Measurements from ENCODE around the gene S1PR2.
A peak's percentile ranks its signal among the peaks of the same experiment; 100 is the strongest.

Gene S1PR2

DNA sequence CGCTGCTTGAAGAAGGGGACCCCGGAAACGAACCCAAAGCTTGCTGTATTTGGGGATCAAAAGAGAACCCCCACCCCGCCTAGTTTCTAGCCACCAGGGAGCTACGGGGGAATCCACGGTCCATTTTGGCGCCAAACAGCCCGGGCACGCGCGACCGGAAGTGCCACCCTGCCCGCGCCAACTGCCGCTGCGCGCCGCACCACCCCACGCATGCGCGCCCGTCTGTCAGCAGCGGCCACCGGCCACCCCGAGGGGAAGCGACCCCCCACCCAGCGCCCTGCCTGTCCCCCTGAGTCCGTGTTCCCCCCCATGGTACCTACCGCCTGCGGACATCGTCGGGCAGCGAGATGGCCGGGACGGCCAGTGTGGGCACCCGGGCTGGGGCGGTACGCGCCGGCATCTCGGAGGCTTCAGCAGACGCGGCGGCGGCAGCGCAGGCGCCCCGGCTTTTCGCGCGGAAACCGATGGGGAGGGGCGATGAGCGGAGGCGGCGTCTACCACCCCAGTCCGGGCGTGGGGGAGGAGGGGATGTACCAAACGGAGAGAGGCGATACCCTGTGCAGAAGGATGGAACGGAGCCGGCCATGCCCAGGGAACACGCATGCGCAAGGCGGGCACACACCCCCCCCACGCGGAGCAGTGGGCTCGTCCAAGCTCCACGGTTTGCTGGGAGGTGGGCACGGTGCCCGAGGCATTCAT is 36.5 kb downstream of the S1PR2 start, which contains the start of gene DNMT1:
Gene DNMT1, minus strand, starts transcription at position 454 of the 699 bp plus-strand sequence. Its CDS starts 54 bp downstream, at position 400.
- Histone ChIP-seq H3K4me1 (ENCODE audit: control insufficient read depth, insufficient read depth, low read length) (peaks cover 25% of the 10 kb centered on the region), H3K4me2 (ENCODE audit: low read length) (peak within 1 kb of the TSS; percentile 81), H3K9ac (ENCODE audit: low read depth, low read length) (peak within 1 kb of the TSS; percentile 87), H3K36me3 (ENCODE audit: insufficient read depth, low read length) (peaks cover 5% of the 10 kb centered on the region), H3K4me3 (ENCODE audit: low read length) (peak within 1 kb of the TSS; percentile 92), H3K9me3 (replicated peaks; ENCODE audit: low read length) (no peaks in the 10 kb centered on the region), H3K27me3 (ENCODE audit: control insufficient read depth, insufficient read depth, low read length) (no peaks in the 10 kb centered on the region)

DNA sequence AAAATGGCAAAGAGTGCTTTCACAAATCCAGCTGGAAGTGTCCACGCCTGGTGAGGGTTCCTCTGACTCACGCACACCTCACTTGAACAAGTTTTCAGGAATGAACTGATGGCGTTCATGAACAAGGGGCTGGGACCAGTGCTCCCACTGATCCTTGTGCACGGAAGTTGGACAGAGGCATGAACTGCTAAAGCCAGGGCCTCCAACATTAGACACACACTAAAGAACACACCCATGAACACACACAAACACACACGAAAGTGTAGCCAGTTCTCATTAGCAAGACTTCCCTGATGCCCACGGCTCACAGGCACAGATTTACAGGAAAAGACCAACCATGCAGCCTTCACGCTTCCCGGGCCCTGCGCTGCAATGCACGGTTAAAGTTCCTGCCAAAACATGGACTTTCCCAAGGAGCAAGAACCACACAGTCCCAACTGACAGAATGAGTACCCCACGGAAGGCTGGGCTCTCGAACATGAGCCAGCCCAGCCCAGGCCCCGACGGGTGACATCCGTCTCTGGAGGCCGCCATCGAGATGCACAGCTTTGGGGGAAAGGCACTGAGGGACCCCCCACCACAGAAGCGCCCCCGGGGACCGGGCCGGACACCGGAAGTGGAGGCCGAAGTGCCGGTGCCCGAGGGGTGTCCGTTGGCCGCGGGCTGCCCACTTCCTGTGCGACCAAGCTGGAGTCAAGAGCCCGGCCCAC is 37.2 kb downstream of the S1PR2 start:
- Histone ChIP-seq H3K4me2 (ENCODE audit: low read length) (peak overlapping the region; percentile 81), H3K4me1 (ENCODE audit: control insufficient read depth, insufficient read depth, low read length) (peaks cover 25% of the 10 kb centered on the region), H3K36me3 (ENCODE audit: insufficient read depth, low read length) (peaks cover 5% of the 10 kb centered on the region), H3K27me3 (ENCODE audit: control insufficient read depth, insufficient read depth, low read length) (no peaks in the 10 kb centered on the region), H3K4me3 (ENCODE audit: low read length) (peak overlapping the region; percentile 92), H3K9me3 (replicated peaks; ENCODE audit: low read length) (no peaks in the 10 kb centered on the region), H3K9ac (ENCODE audit: low read depth, low read length) (peak overlapping the region; percentile 87)

DNA sequence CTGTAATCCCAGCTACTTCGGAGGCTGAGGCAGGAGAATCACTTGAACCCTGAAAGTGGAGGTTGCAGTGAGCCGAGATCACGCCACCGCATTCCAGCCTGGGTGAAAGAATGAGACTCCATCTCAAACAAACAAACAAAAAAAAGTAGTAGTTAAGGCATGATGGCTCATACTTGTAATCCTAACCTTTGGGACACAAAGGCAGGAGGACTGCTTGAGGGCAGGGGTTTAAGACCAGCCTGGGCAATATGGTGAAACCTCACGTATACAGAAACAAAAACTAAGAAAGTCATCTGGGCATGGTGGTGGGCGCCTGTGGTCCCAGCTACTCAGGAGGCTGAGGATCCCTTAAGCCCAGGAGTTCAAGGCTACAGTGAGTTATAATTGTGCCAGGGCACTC is 38.2 kb downstream of the S1PR2 start:
- peak overlapping the region; percentile 87 for H3K9ac ChIP-seq (ENCODE audit: low read depth, low read length)
- peaks cover 9% of the 10 kb centered on the region for H3K36me3 ChIP-seq (ENCODE audit: insufficient read depth, low read length)
- peaks cover 25% of the 10 kb centered on the region for H3K4me1 ChIP-seq (ENCODE audit: control insufficient read depth, insufficient read depth, low read length)
- H3K9me3 ChIP-seq (replicated peaks; ENCODE audit: low read length) = no peaks in the 10 kb centered on the region
- H3K4me2 ChIP-seq (ENCODE audit: low read length) = peak overlapping the region; percentile 81
- H3K4me3 ChIP-seq (ENCODE audit: low read length) = peak overlapping the region; percentile 92
- H3K27me3 ChIP-seq (ENCODE audit: control insufficient read depth, insufficient read depth, low read length) = no peaks in the 10 kb centered on the region

DNA sequence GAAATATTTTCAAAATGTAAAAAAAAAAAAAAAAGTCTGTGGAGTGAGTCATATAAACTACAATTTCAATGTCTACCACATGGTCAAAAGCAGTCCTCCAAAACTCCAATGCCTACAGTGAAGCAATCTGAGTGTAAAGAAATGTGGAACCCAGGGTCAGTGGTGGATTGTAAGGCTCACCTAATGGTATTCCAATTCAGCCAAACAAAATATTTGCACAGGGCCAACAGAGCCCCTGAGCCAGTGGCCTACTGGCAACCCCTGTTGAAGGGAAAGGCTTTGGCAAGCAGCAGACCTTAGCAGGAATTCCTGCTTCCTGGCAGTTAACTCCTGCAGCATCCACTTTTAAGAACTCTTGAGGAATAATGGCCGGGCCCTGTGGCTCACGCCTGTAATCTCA is 39.8 kb downstream of the S1PR2 start:
- Histone ChIP-seq H3K4me3 (ENCODE audit: low read length) (no peak overlapping the region), H3K4me2 (ENCODE audit: low read length) (peak overlapping the region; percentile 56), H3K4me1 (ENCODE audit: control insufficient read depth, insufficient read depth, low read length) (peaks cover 25% of the 10 kb centered on the region), H3K36me3 (ENCODE audit: insufficient read depth, low read length) (peaks cover 16% of the 10 kb centered on the region), H3K9ac (ENCODE audit: low read depth, low read length) (no peak overlapping the region), H3K27me3 (ENCODE audit: control insufficient read depth, insufficient read depth, low read length) (no peaks in the 10 kb centered on the region), H3K9me3 (replicated peaks; ENCODE audit: low read length) (no peaks in the 10 kb centered on the region)

DNA sequence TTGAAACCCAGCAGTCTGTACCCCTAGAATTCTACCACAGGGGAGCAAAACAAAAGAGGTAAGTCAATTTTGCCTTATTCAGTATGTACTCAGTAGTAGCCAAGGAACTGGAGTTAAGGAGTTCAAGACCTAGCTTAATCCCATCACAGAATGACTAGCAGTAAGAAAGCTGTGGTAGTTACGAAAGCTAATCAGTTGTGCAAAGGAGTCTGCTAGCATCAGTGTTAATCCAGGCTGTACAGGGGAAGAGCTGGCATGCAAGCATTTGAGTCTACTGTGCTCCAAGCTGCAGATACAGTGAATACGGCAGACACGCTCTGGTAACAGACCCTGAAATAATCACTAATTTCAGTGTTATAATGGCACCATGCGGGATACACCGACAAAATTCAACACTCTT is 41.1 kb downstream of the S1PR2 start:
- no peaks in the 10 kb centered on the region for H3K27me3 ChIP-seq (ENCODE audit: control insufficient read depth, insufficient read depth, low read length)
- peaks cover 25% of the 10 kb centered on the region for H3K36me3 ChIP-seq (ENCODE audit: insufficient read depth, low read length)
- H3K9me3 ChIP-seq (replicated peaks; ENCODE audit: low read length) = no peaks in the 10 kb centered on the region
- peaks cover 20% of the 10 kb centered on the region for H3K4me1 ChIP-seq (ENCODE audit: control insufficient read depth, insufficient read depth, low read length)
- no peak overlapping the region for H3K4me2 ChIP-seq (ENCODE audit: low read length)
- no peak overlapping the region for H3K4me3 ChIP-seq (ENCODE audit: low read length)
- no peak overlapping the region for H3K9ac ChIP-seq (ENCODE audit: low read depth, low read length)

DNA sequence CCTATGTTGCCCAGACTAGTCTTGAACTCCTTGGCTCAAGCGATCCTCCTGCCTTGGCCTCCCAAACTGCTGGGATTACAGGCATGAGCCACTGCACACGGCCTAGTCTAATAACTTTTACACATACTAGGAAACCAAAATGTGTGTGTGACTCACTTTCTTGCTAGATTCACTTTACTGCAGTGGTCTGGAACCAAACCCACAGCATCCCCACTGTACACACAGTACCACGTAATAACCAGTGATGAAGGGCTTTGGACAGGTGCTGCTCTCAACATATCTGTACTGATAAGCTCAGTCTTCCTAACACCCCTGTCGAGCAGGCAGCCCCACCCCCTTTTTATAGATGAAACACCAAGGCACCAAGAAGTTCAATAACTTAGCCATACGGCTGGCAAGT is 41.5 kb downstream of the S1PR2 start:
- Histone ChIP-seq H3K4me2 (ENCODE audit: low read length) (no peak overlapping the region), H3K4me1 (ENCODE audit: control insufficient read depth, insufficient read depth, low read length) (peaks cover 20% of the 10 kb centered on the region), H3K9me3 (replicated peaks; ENCODE audit: low read length) (no peaks in the 10 kb centered on the region), H3K36me3 (ENCODE audit: insufficient read depth, low read length) (peaks cover 27% of the 10 kb centered on the region), H3K4me3 (ENCODE audit: low read length) (no peak overlapping the region), H3K27me3 (ENCODE audit: control insufficient read depth, insufficient read depth, low read length) (no peaks in the 10 kb centered on the region), H3K9ac (ENCODE audit: low read depth, low read length) (no peak overlapping the region)

DNA sequence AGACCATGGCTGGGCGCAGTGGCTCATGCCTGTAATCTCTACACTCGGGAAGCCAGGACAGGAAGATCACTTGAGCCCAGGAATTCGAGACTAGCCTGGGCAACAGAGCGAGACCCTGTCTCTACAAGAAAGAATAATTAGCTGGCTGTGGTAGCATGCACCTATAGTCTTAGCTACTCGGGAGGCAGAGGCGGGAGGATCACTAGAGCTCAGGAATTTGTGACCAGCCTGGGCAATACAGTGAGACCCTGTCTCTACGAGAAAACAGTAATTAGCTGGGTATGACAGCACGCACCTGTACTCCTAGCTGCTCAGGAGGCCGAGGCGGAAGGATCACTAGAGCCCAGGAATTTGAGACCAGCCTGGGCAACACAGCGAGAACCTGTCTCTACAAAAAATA is 43.8 kb downstream of the S1PR2 start:
- peaks cover 33% of the 10 kb centered on the region for H3K36me3 ChIP-seq (ENCODE audit: insufficient read depth, low read length)
- no peaks in the 10 kb centered on the region for H3K9me3 ChIP-seq (replicated peaks; ENCODE audit: low read length)
- no peak overlapping the region for H3K4me2 ChIP-seq (ENCODE audit: low read length)
- H3K4me1 ChIP-seq (ENCODE audit: control insufficient read depth, insufficient read depth, low read length) = peaks cover 8% of the 10 kb centered on the region
- no peak overlapping the region for H3K9ac ChIP-seq (ENCODE audit: low read depth, low read length)
- H3K27me3 ChIP-seq (ENCODE audit: control insufficient read depth, insufficient read depth, low read length) = no peaks in the 10 kb centered on the region
- no peak overlapping the region for H3K4me3 ChIP-seq (ENCODE audit: low read length)

DNA sequence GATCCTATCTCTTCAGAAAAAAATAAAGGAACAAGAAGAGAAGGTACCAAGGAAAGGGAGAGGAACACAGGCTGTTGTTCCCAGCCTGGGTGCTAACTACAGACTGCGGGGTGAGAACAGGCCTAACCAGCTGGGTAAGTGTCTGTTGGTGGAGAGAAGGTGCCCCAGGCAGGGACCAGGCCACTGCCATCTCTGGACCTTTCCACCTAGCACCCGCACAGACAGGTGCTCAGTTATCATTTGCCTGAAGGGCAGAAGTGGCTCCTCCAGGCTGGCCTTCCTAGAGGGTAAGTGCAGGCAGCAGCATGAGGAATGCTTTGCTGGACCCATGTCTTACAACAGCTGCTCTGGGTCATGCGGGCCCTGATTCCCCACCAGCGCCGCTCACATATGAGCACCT is 46.5 kb downstream of the S1PR2 start:
- Histone ChIP-seq H3K27me3 (ENCODE audit: control insufficient read depth, insufficient read depth, low read length) (no peaks in the 10 kb centered on the region), H3K4me3 (ENCODE audit: low read length) (no peak overlapping the region), H3K4me2 (ENCODE audit: low read length) (no peak overlapping the region), H3K36me3 (ENCODE audit: insufficient read depth, low read length) (peaks cover 40% of the 10 kb centered on the region), H3K4me1 (ENCODE audit: control insufficient read depth, insufficient read depth, low read length) (no peaks in the 10 kb centered on the region), H3K9me3 (replicated peaks; ENCODE audit: low read length) (no peaks in the 10 kb centered on the region), H3K9ac (ENCODE audit: low read depth, low read length) (no peak overlapping the region)

DNA sequence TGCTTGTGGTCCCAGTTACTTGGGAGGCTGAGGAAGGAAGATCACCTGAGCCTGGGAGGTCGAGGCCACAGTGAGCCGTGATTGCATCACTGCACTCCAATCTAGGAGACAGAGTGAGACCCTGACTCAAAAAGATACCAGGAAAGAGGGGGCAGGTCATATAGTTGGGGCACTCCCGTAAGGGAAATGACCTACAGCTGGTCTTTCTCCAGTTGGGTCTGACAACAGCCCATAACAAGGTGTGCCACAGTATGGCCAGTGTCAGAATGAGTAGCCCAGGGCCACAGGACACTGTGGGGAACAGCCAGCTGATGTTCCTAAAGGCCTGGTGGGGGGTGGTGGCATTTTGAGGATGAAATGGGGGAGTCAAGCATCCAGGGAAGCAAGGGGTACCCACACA is 47.2 kb downstream of the S1PR2 start:
- H3K4me2 ChIP-seq (ENCODE audit: low read length) = no peak overlapping the region
- no peak overlapping the region for H3K9ac ChIP-seq (ENCODE audit: low read depth, low read length)
- no peaks in the 10 kb centered on the region for H3K9me3 ChIP-seq (replicated peaks; ENCODE audit: low read length)
- peaks cover 44% of the 10 kb centered on the region for H3K36me3 ChIP-seq (ENCODE audit: insufficient read depth, low read length)
- H3K4me1 ChIP-seq (ENCODE audit: control insufficient read depth, insufficient read depth, low read length) = no peaks in the 10 kb centered on the region
- H3K27me3 ChIP-seq (ENCODE audit: control insufficient read depth, insufficient read depth, low read length) = no peaks in the 10 kb centered on the region
- no peak overlapping the region for H3K4me3 ChIP-seq (ENCODE audit: low read length)

DNA sequence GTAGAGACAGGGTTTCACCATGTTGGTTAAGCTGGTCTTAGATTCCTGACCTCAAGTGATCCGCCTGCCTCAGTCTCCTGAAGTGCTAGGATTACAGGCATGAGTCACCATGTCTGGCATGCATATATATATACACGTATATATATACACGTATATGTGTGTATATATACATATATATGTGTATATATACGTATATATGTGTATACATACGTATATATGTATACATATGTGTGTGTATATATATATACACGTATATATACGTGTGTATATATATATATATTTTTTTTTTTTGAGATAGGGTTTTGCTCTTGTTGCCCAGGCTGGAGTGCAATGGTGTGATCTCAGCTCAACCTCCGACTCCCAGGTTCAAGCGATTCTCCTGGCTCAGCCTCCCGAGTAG is 48.3 kb downstream of the S1PR2 start:
- Histone ChIP-seq H3K9ac (ENCODE audit: low read depth, low read length) (no peak overlapping the region), H3K4me2 (ENCODE audit: low read length) (no peak overlapping the region), H3K4me3 (ENCODE audit: low read length) (no peak overlapping the region), H3K4me1 (ENCODE audit: control insufficient read depth, insufficient read depth, low read length) (no peaks in the 10 kb centered on the region), H3K27me3 (ENCODE audit: control insufficient read depth, insufficient read depth, low read length) (no peaks in the 10 kb centered on the region), H3K9me3 (replicated peaks; ENCODE audit: low read length) (no peaks in the 10 kb centered on the region), H3K36me3 (ENCODE audit: insufficient read depth, low read length) (peaks cover 40% of the 10 kb centered on the region)

DNA sequence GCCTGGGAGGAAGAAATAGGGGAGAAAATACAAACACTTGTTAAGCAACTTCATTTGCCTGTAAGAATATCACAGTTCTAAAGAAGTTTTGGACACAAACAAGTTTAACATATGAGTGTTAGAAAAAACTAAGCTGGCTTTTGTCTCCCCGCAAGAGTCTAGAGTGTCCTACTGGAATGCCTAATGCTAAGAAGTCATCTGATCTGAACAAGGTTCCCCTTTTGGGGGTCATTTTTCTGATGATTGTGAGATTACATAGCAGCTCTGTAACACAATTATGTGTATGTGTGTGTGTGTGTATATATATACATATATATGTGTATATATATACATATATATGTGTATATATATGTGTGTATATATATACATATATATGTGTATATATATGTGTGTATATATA is 49.1 kb downstream of the S1PR2 start:
- no peak overlapping the region for H3K9ac ChIP-seq (ENCODE audit: low read depth, low read length)
- H3K4me3 ChIP-seq (ENCODE audit: low read length) = no peak overlapping the region
- H3K4me1 ChIP-seq (ENCODE audit: control insufficient read depth, insufficient read depth, low read length) = no peaks in the 10 kb centered on the region
- peaks cover 38% of the 10 kb centered on the region for H3K36me3 ChIP-seq (ENCODE audit: insufficient read depth, low read length)
- H3K9me3 ChIP-seq (replicated peaks; ENCODE audit: low read length) = no peaks in the 10 kb centered on the region
- no peak overlapping the region for H3K4me2 ChIP-seq (ENCODE audit: low read length)
- no peaks in the 10 kb centered on the region for H3K27me3 ChIP-seq (ENCODE audit: control insufficient read depth, insufficient read depth, low read length)

DNA sequence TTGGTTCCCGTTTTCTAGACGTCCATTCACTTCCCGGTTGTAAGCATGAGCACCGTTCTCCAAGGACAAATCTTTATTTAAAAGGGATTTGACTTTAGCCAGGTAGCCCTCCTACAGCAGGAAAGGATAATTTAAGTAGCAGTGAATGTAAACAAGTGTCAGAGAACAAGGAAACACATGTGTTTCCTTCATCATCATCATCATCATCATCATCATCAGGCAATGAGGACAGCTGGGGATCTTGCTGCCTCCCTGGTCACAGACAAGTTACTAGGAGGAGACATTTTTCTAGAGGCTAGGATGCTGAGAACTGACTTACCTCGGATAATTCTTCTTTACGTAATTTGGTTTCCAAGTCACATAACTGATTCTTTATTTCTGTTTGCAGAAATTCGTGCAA is 50.7 kb downstream of the S1PR2 start:
- H3K27me3 ChIP-seq (ENCODE audit: control insufficient read depth, insufficient read depth, low read length) = no peaks in the 10 kb centered on the region
- no peaks in the 10 kb centered on the region for H3K4me1 ChIP-seq (ENCODE audit: control insufficient read depth, insufficient read depth, low read length)
- peaks cover 40% of the 10 kb centered on the region for H3K36me3 ChIP-seq (ENCODE audit: insufficient read depth, low read length)
- no peak overlapping the region for H3K4me2 ChIP-seq (ENCODE audit: low read length)
- H3K9ac ChIP-seq (ENCODE audit: low read depth, low read length) = no peak overlapping the region
- H3K9me3 ChIP-seq (replicated peaks; ENCODE audit: low read length) = no peaks in the 10 kb centered on the region
- H3K4me3 ChIP-seq (ENCODE audit: low read length) = no peak overlapping the region

Measured in skeletal muscle satellite cell (primary cell).